ENCODE results near the gene RNF183.
"Not testable (repeated sequence)": the region's sequence is repeated elsewhere in the genome, so short reads cannot be mapped to it uniquely, and the experiment has no call there.

Gene RNF183

GRCh38 chr9:113269871-113270270 is 33.3 kb downstream of the RNF183 start:
- Mint-ChIP-seq H3K9me3 (no peaks in the 10 kb centered on the region), H3K27ac (peak overlapping the region; percentile 80), H3K4me1 (ENCODE audit: low read depth) (peaks cover 34% of the 10 kb centered on the region), H3K36me3 (ENCODE audit: low read depth) (peaks cover 69% of the 10 kb centered on the region), H3K27me3 (no peaks in the 10 kb centered on the region), H3K4me3 (no peak overlapping the region)
- DNase-seq: no peak

DNA sequence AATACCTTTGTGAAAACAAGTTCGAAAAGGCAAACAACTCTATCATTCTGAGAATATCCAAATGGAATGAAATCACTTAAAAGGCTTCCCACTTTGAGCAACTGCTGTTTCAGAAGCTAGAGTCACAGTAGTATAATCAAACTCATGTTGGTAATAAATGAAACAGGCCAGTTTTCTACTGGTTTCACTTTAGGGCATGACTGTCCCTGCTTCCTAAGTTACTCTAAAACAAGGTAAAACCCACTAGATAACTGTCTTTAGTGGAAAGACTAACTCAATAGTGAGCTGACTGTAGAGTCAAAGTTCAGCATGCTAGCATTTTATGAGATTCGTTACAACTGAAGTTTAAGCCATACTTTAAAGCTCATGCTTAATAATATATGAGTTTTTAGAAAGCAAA is 33.8 kb downstream of the RNF183 start:
- H3K27ac Mint-ChIP-seq: peak overlapping the region; percentile 80
- DNase-seq: no peak
- H3K36me3 Mint-ChIP-seq (ENCODE audit: low read depth): peaks cover 71% of the 10 kb centered on the region
- H3K27me3 Mint-ChIP-seq: no peaks in the 10 kb centered on the region
- peaks cover 34% of the 10 kb centered on the region for H3K4me1 Mint-ChIP-seq (ENCODE audit: low read depth)
- H3K4me3 Mint-ChIP-seq: no peak overlapping the region
- H3K9me3 Mint-ChIP-seq: no peaks in the 10 kb centered on the region

DNA sequence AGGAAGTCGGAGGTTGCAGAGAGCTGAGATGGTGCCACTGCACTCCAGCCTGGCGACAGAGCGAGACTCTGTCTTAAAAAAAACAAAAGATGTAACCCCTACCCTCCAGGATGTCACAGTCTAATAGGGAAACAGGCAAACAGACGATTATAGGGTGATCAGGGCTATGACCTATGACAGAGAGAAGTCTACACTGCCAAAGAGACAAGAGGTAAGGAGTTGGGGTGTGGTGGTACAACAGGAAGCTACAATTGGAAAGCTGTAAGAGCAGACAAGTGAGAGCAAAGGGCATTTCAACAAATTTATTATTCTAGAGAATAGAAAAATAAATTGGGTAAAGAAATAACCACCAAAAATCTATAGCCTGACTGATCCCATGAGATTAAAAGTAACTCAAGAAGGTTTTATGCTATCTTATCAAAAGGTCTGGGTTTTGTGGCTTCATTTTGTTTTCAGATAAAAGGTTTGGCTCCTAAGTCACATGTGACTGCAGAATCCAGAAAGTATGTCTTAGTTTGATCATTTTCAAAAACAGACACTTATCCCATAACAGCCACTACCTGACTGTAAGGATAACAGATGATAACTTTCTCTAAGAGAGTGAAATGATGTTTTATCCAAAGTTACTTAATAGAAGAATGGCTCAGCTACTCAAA is 35.1 kb downstream of the RNF183 start:
- H3K4me3 Mint-ChIP-seq: no peak overlapping the region
- H3K9me3 Mint-ChIP-seq: no peaks in the 10 kb centered on the region
- peak overlapping the region; percentile 86 for H3K27ac Mint-ChIP-seq
- H3K4me1 Mint-ChIP-seq (ENCODE audit: low read depth): peaks cover 23% of the 10 kb centered on the region
- H3K36me3 Mint-ChIP-seq (ENCODE audit: low read depth): peaks cover 68% of the 10 kb centered on the region
- no peak for DNase-seq
- H3K27me3 Mint-ChIP-seq: no peaks in the 10 kb centered on the region

- DNase-seq: no peak
- peaks cover 21% of the 10 kb centered on the region for H3K4me1 Mint-ChIP-seq (ENCODE audit: low read depth)
- no peak overlapping the region for H3K4me3 Mint-ChIP-seq
- H3K27me3 Mint-ChIP-seq: no peaks in the 10 kb centered on the region
- no peaks in the 10 kb centered on the region for H3K9me3 Mint-ChIP-seq
- H3K36me3 Mint-ChIP-seq (ENCODE audit: low read depth): peaks cover 66% of the 10 kb centered on the region
- peak overlapping the region; percentile 15 for H3K27ac Mint-ChIP-seq
Measured at GRCh38 chr9:113266174-113266573, 37.0 kb downstream of the RNF183 start.

DNA sequence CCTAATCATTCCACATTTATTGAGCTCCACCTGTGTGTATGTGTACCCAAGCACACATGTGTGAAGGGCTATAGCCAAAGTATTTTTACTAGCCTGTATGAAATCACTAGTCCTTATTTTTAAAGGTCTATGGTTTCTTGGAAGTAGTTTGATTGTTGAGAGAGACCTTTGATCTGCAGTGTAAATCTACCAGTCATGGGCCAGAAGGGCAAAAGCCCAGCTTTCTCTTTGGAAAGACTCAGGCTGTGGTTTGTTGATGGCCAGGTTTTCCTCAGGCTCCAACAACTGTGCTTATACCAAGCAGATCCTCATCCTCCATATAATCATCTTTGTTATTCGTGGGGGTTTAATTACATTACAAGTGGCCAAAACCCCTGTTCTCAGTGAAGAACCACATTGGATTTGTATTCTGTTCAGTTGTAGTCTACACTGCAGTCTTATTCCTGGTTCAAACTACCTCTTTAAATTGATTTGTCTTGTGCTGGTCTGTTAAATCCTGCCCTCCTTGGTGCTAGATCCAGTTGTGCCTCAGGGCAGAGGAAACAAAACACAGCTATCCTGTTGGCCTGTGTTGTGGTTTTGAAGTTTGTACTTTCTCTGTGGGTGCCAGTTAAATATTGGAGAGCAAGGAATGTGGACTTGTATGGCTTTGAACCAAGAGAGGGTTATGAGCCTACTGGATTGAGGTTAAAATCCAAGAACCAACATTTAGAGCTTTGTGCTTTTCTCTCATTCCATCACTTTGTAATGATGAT is 41.1 kb downstream of the RNF183 start:
- peaks cover 2% of the 10 kb centered on the region for H3K4me1 Mint-ChIP-seq (ENCODE audit: low read depth)
- no peak overlapping the region for H3K4me3 Mint-ChIP-seq
- H3K36me3 Mint-ChIP-seq (ENCODE audit: low read depth): peaks cover 65% of the 10 kb centered on the region
- no peak overlapping the region for H3K27ac Mint-ChIP-seq
- no peak for DNase-seq
- H3K9me3 Mint-ChIP-seq: no peaks in the 10 kb centered on the region
- H3K27me3 Mint-ChIP-seq: no peaks in the 10 kb centered on the region

DNA sequence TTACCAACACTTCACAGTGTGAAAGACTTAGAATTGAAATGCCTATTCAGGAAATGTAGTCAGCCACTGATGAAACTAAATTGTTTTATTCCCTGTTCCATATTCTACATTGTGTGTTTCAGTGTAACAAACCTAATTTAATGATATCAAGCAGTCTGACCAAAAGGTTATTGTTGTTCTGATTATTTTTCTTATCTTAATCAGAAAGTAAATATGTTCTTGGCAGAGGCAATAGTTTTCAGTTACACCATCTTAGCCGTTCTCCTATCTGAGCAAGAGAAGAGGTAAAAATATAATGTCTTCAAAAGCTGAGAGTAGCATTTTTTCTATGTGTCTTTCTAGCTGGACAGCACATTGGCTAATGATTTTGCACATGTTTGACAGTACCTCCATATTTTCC is 44.9 kb downstream of the RNF183 start:
- no peaks in the 10 kb centered on the region for H3K9me3 Mint-ChIP-seq
- DNase-seq: no peak
- H3K27me3 Mint-ChIP-seq: no peaks in the 10 kb centered on the region
- peaks cover 52% of the 10 kb centered on the region for H3K36me3 Mint-ChIP-seq (ENCODE audit: low read depth)
- no peak overlapping the region for H3K27ac Mint-ChIP-seq
- H3K4me1 Mint-ChIP-seq (ENCODE audit: low read depth): no peaks in the 10 kb centered on the region
- H3K4me3 Mint-ChIP-seq: no peak overlapping the region

GRCh38 chr9:113257863-113258262 is 45.3 kb downstream of the RNF183 start:
- no peak overlapping the region for H3K4me3 Mint-ChIP-seq
- no peaks in the 10 kb centered on the region for H3K9me3 Mint-ChIP-seq
- DNase-seq: no peak
- H3K36me3 Mint-ChIP-seq (ENCODE audit: low read depth): peaks cover 52% of the 10 kb centered on the region
- no peaks in the 10 kb centered on the region for H3K4me1 Mint-ChIP-seq (ENCODE audit: low read depth)
- no peak overlapping the region for H3K27ac Mint-ChIP-seq
- no peaks in the 10 kb centered on the region for H3K27me3 Mint-ChIP-seq

DNA sequence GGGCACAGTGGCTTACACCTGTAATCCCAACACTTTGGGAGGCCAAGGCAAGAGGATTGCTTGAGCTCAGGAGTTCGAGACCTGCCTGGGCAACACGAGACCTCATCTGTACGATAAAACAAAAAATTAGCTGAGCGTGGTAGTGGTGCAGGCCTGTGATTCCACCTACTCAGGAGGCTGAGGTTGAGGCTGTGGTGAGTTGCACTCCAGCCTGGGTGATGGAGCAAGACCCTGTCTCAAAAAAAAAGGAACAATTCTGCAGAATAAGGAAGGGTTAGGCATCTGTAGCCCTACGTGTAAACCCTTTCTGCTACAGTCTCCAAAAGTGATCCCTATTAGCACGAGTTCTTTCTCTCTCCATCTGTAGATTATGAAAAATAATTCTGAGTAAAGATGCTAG is 47.7 kb downstream of the RNF183 start:
- no peaks in the 10 kb centered on the region for H3K4me1 Mint-ChIP-seq (ENCODE audit: low read depth)
- no peak for DNase-seq
- H3K27me3 Mint-ChIP-seq: no peaks in the 10 kb centered on the region
- H3K4me3 Mint-ChIP-seq: no peak overlapping the region
- peaks cover 34% of the 10 kb centered on the region for H3K36me3 Mint-ChIP-seq (ENCODE audit: low read depth)
- no peak overlapping the region for H3K27ac Mint-ChIP-seq
- H3K9me3 Mint-ChIP-seq: no peaks in the 10 kb centered on the region

DNA sequence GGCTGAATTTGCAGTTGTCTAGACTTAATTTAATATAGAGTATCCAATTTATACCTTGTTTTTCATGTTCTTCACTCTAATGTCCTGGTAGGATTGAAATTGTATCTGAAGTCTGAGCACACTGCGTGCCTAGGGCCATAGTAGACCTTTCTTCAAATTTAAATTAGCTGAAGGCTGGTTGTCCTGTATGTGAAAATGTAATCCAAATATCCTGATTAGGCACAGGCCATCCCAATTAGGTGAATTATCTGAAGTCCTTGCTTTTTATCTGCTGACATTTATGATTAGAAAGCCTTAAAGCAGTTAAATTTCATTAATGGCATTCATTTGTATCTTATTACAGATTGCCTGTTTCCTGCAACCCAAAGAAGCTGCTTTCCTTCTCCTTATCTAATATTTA is 48.2 kb downstream of the RNF183 start:
- Mint-ChIP-seq H3K27me3 (no peaks in the 10 kb centered on the region), H3K4me3 (no peak overlapping the region), H3K27ac (no peak overlapping the region), H3K4me1 (ENCODE audit: low read depth) (no peaks in the 10 kb centered on the region), H3K9me3 (no peaks in the 10 kb centered on the region), H3K36me3 (ENCODE audit: low read depth) (peaks cover 29% of the 10 kb centered on the region)
- no peak for DNase-seq

DNA sequence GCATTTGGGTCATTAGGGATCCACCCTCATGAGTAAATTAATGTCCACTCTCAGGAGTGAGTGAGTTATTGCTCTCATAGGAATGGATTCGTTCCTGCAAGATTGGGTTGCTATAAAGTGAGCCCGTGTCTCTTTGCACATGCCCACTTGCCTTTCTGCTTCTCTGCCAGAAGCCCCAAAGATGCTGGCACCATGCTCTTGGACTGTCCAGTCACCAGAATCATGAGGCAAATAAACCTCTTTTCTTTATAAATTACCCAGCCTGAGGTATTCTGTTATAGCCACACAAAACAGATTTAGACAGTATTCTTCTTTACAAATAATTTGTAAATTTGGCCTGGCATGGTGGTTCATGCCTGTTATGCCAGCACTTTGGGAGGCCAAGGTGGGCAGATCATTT is 52.4 kb downstream of the RNF183 start:
- Mint-ChIP-seq H3K9me3 (no peaks in the 10 kb centered on the region), H3K4me1 (ENCODE audit: low read depth) (no peaks in the 10 kb centered on the region), H3K36me3 (ENCODE audit: low read depth) (peaks cover 9% of the 10 kb centered on the region)

DNA sequence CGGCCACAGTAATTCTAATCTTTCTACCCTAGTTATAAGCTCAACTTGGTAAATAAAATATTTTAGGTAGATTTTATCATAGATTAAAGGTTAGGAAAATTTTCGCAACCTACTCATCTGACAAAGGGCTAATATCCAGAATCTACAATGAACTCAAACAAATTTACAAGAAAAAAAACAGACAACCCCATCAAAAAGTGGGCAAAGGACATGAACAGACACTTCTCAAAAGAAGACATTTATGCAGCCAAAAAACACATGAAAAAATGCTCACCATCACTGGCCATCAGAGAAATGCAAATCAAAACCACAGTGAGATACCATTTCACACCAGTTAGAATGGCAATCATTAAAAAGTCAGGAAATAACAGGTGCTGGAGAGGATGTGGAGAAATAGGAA is 53.5 kb downstream of the RNF183 start:
- H3K4me3 Mint-ChIP-seq; H3K36me3 Mint-ChIP-seq (ENCODE audit: low read depth); H3K9me3 Mint-ChIP-seq; H3K27ac Mint-ChIP-seq; DNase-seq; H3K27me3 Mint-ChIP-seq; H3K4me1 Mint-ChIP-seq (ENCODE audit: low read depth): not testable (repeated sequence)

More for the DNA sequence above, 52.4 kb downstream of the RNF183 start:
- no peak for DNase-seq
- Mint-ChIP-seq H3K27me3 (no peaks in the 10 kb centered on the region), H3K27ac (no peak overlapping the region), H3K4me3 (no peak overlapping the region)

- H3K27ac Mint-ChIP-seq: no peak overlapping the region
- no peak overlapping the region for H3K4me3 Mint-ChIP-seq
- H3K4me1 Mint-ChIP-seq (ENCODE audit: low read depth): no peaks in the 10 kb centered on the region
Measured at GRCh38 chr9:113247640-113248039, 55.5 kb downstream of the RNF183 start.

More at GRCh38 chr9:113247640-113248039, 55.5 kb downstream of the RNF183 start:
- DNase-seq: no peak
- Mint-ChIP-seq H3K27me3 (no peaks in the 10 kb centered on the region), H3K36me3 (ENCODE audit: low read depth) (peaks cover 9% of the 10 kb centered on the region), H3K9me3 (no peaks in the 10 kb centered on the region)
